GM21576 (cell line): ENCODE measurements around the gene ATP6AP2.
"Not testable (repeated sequence)": the region's sequence is repeated elsewhere in the genome, so short reads cannot be mapped to it uniquely, and the experiment has no call there.

Experiments used
- ATAC-seq: cut with Tn5 transposase; IDR thresholded peaks from one replicate; pipeline ENCODE4 v1.9.1; 2021; ENCODE audit warnings: mild to moderate bottlenecking, moderate library complexity; ENCODE audit not compliant: unreplicated experiment

Gene ATP6AP2, protein sequence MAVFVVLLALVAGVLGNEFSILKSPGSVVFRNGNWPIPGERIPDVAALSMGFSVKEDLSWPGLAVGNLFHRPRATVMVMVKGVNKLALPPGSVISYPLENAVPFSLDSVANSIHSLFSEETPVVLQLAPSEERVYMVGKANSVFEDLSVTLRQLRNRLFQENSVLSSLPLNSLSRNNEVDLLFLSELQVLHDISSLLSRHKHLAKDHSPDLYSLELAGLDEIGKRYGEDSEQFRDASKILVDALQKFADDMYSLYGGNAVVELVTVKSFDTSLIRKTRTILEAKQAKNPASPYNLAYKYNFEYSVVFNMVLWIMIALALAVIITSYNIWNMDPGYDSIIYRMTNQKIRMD

DNA sequence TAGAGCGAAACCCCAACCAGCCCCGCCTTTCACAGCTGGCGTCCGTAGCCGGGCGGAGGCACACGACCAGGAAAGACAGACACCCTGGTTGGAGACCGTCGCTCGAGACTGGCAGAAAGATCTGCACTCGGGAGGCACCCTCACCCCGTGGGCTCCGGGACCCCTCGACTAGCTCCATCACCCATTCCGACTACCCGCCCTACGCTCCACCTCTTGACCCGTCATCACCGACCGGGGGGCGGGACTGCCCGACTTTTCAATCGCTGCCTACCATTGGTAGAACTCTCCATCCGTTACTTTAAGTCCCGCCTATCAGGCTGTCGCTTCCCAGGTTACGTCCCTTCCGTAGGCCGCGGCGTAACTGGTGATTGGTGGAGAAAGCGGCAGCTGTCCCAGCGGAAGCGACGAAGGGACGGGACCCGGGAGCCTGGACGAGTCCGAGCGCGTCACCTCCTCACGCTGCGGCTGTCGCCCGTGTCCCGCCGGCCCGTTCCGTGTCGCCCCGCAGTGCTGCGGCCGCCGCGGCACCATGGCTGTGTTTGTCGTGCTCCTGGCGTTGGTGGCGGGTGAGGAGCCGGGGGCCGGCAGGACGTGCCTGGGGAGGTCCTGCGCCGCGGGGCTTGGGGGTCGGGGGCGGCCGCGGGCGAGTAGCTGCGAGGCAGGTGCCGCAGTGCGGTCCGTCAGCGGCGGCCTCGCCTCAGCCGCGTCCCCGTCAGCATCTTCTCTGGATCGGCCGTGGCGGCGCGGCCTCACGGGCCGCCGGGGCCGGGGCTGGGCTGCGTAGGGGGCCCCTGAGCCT, at the start of gene ATP6AP2:
Gene ATP6AP2 (plus strand): TSS at position 434 of the 799 bp plus-strand sequence. CDS start 96 bp downstream, at position 530.
- ATAC-seq = peak; percentile 95

DNA sequence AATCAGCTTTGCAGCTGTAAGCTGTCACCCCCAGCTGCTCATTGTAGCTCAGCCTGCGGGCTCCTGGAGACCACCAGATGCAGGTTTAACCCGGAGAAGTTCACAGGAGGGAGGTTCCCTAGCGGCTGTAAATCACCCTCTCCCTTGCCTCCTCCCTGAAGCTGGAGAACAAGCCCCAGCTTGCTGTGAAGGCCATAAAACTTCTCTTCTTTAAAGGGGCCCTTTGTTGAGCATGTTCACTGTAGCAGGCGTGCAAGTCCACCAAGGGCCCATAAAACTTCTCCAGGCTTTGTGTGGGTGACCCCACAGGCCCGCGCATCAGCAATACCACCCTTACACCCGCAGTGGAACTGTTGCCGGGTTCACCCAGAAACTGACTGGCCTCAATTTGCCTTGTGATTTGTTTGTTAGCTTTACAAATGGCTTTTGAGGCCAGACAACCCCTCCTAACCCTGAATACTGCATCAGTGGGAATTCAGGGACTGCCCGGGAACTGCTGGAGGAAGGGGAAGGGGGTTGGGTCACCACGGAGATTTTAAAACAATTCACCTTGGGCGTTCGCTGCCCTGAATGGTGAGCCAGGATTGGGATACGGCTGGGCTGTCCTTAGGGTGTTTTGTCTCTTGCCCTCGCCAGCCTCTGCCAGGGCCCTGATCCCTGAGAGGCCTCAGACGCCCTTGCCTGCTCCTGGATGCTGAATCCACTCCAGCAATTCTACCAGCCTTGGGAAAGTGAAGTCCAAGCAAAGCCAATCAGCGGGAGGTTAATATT, 49.5 kb upstream of the ATP6AP2 start:
- no peak for ATAC-seq

DNA sequence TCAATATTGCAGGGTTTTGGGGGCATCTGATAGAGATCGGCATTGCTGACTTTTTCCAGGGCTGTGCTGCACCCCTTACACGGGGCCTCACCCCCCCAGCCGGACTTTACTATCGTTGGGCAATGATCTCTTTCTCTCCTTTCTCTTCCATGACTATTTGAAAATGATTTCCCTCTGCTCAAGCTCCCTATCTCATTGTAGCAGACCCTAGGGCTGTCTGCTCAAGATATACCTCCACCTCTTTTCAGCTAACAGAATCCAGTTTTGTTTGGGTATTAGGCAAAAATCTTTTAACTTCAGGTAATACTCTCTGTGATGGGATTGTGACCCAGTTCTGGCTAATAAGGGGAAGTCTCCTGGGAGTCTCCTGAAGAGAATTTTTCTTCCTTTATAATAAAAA, 43.5 kb upstream of the ATP6AP2 start:
- no peak for ATAC-seq

DNA sequence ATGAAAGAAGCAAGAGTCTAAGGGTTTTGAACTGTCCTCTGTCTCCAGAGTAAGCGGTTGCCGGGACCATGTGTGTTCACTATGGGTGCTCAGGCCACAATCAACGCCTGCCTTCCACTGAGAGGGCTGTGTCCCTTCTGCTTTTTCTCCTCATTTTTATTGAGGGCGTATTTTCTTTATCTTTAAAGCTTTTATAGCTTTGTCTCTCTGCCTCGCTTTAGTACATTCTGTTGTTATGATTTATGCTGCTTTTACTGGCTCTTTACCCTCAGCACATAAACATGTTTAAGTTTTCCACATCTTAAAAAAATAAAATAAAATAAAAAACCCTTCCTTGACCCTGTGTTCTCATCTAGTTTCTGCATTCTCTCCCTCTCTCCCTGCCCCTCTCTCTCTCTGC, 42.4 kb upstream of the ATP6AP2 start:
- ATAC-seq = no peak

GRCh38 chrX:40539214-40540142, 41.3 kb upstream of the ATP6AP2 start:
- no peak for ATAC-seq

DNA sequence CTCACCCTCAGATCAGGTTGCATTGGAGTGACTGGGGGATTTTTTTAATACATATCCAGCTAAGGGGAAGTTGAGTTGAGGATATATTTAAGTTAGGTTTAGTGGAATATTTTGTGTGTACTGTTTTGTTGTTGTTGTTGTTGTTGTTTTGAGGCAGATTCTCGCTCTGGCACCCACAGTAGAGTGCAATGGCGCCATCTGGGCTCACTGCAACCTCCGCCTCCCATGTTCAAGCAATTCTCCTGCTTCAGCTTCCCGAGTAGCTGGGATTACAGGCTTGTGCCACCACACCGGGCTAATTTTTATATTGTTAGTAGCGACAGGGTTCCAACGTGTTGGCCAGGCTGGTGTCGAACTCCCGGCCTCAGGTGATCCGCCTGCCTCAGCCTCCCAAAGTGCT, 38.6 kb upstream of the ATP6AP2 start:
- ATAC-seq = no peak

DNA sequence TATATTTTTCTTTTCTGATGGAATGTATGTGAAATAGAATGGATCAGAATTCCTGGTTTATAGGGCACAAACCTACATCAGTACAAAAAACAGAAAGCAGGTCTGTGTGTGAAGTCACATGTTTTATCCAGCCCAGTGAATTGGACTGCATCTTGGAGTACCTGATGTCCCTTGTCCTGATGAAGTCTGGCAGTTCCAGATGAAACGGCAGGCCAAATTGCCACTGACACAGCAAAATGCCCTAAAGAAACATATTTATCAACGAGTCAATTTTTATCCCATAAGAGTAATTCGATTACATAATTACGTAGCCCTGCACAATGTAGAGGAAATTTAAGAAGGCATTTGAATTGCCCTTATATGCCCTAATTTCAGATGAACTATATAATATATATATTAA, 37.8 kb upstream of the ATP6AP2 start:
- ATAC-seq = no peak

DNA sequence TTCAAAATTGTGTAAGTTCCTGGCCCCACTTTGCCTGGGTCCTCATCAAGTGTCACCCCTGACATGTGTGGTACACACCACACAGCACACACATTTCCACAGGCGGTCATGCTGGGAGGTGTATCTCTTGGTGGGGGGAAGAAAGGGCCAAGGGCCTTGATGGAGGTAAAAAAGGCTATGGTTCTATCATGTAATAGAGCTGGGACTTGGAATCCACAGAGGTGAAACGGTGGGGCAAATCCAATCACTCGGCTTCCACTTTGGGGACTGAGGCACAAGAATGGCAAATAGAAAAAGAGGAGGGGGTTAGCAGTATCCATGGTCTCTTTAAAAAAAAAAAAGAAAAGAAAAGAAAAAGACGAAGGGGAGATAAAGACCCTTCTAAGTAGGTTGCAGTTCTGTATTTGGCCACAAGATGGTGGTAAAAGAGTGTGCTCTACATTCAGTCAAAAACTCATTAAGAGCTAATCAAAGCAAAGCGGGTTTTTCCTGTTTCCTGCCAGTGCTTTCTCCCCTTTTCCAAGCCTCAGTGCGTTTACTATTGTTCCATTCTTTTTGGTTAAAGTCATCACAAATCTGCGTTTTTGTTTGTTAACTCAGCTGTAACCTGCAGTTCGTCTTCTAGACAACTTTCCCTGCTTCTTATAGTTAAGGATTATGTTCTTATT, 37.0 kb upstream of the ATP6AP2 start:
- ATAC-seq = no peak

- ATAC-seq = no peak
Observed at GRCh38 chrX:40544343-40545266, 36.2 kb upstream of the ATP6AP2 start.

- ATAC-seq = no peak
Observed at GRCh38 chrX:40546870-40547269, 33.9 kb upstream of the ATP6AP2 start.

DNA sequence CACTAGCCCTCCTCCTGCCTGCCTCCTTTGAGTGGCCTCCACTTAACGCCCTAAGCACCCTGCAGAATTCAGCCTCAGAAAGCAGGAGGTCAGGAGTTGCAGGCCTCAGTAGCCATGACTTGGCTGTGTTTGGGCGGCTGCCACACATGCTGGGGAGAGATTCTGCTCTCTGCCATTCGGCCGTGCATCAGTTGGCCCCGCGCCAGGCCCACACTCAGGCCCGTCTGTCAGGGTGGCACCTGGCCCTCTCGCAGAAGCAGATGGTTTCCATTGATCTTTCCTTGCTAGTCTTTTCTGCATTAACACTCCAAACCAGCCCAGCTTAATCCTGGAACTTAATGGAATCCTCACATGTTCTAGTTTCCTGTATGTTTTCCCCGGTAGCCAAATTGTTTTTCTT, 30.7 kb upstream of the ATP6AP2 start:
- ATAC-seq = no peak

DNA sequence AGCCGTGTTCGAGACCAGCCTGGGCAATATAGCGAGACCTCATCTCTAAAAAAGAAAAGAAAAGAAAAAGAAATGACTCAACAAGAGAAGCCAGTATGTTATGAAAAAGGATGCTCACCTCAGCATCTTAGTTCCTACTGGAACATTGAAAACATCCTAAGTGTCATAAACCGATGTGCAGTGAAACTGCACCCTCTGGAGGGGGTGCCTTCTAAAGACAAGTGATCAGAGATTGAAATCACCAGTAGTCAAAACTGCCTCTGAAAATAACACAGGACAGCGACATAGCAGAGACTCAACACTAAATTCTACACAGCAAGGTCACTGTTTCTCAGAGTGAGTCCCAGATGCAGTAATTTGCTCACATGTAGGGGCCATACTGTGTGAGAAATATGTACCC, 28.0 kb upstream of the ATP6AP2 start:
- no peak for ATAC-seq

DNA sequence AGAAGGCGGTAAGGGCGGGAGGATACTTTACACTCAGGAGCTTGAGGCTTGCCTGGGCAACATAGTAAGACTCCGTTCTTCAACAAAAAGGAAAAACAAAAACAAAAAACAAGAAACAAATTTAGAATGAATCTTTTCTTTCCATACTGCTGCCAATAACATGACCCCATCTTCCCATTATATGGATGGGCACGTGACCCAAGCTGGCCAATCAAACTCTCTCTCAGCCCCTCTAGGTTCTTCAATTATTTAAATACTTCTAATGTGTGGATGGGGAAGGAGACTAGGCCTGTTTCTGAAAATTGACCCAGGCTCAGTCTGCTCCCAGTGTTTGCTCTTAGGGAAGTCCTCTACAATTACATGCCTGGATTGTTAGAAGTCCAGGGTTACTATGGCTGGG, 22.2 kb upstream of the ATP6AP2 start:
- ATAC-seq = no peak

GRCh38 chrX:40563784-40564183, 17.0 kb upstream of the ATP6AP2 start:
- no peak for ATAC-seq

DNA sequence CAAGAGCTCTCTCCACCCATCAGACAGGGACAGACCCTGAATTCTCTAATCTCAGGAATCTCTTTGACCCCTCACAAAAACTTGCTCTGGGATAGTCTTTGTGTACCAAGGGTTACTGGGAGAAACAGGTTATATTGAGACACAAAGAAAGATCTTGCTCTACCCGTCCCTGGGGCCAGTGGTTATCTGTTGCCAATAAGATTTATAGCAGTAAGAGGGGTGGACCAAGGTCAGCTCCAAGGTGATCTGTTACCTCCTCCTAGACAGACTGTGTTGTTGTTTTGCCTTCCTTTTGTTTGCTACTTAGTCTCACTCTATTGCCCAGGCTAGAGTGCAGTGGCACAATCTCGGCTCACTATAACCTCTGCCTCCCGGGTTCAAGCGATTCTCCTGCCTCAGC, 16.3 kb upstream of the ATP6AP2 start:
- ATAC-seq = no peak

- ATAC-seq = no peak
Observed at GRCh38 chrX:40570346-40571093, 10.2 kb upstream of the ATP6AP2 start.

DNA sequence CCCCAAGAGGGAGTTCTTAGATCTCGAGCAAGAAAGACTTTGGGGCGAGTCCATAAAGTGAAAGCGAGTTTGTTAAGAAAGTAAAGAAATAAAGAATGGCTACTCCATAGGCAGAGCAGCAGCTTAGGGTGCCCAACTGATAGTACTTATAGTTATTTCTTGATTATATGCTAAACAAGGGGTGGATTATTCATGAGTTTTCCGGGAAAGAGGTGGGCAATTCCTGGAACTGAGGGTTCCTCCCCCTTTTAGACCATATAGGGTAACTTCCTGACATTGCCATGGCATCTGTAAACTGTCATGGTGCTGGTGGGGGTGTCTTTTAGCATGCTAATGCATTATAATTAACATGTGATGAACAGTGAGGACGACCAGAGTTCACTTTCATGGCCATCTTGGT, 9.6 kb upstream of the ATP6AP2 start:
- not testable (repeated sequence) for ATAC-seq

DNA sequence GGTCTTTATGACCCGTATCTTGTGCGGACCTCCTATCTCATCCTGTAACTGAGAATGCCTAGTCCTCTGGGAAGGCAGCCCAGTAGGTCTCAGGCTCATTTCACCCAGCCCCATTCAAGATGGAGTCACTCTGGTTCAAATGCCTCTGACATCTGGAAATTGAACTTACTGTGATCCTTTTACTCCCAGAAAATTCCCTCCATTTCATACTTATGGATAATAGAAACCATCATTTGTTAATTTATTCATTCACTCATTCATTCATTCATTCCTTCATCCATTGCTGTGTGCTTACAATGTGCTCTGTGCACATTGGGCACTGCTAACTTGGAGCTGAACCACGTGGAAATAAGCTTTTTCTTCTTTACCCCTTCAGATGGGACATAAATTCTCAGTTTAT, 9.2 kb upstream of the ATP6AP2 start:
- ATAC-seq = no peak
